Measurements from ENCODE around the gene RAPGEF1.

DNA sequence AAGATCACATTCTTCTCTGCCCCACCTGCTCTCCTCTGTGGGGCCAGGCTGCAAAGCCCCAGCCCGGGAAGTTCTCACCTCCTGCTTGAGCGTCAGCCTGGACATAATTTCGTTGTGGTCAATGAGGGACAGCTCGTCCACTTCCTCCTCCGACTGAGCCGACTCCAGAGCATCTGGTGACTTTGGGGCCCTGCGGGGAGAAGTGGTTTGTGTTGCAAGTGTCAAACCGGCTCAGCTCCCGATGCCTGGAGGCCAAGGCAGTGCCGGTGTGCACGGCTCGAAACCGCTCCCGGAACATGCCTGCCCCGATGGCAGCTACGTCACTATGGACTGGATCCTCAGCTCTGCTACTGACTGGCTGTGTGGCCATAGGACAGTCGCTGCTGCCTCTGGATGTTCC lies 141.8 kb downstream of the RAPGEF1 start:
- TF ChIP-seq, protein P1, sequence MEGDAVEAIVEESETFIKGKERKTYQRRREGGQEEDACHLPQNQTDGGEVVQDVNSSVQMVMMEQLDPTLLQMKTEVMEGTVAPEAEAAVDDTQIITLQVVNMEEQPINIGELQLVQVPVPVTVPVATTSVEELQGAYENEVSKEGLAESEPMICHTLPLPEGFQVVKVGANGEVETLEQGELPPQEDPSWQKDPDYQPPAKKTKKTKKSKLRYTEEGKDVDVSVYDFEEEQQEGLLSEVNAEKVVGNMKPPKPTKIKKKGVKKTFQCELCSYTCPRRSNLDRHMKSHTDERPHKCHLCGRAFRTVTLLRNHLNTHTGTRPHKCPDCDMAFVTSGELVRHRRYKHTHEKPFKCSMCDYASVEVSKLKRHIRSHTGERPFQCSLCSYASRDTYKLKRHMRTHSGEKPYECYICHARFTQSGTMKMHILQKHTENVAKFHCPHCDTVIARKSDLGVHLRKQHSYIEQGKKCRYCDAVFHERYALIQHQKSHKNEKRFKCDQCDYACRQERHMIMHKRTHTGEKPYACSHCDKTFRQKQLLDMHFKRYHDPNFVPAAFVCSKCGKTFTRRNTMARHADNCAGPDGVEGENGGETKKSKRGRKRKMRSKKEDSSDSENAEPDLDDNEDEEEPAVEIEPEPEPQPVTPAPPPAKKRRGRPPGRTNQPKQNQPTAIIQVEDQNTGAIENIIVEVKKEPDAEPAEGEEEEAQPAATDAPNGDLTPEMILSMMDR (IDR thresholded peaks at IDR 0.05) = no peak
- TF ChIP-seq POLR2AphosphoS5 (IDR thresholded peaks at IDR 0.05; ENCODE audit: insufficient read depth in 1 of 2, low read depth in 1 of 2) = peak in 1 of 2 donors; percentile 38

Data from vagina (tissue), 2 donors.